NCI-H128 (cell line): ENCODE measurements around the gene C4A.
"Not testable (repeated sequence)": the region's sequence is repeated elsewhere in the genome, so short reads cannot be mapped to it uniquely, and the experiment has no call there.

ENCODE experiments used
- DNase-seq: peaks from one replicate; lab custom pipeline; 2025; ENCODE audit not compliant: unreplicated experiment; lab: John Stamatoyannopoulos, UW

C4A gene

DNA sequence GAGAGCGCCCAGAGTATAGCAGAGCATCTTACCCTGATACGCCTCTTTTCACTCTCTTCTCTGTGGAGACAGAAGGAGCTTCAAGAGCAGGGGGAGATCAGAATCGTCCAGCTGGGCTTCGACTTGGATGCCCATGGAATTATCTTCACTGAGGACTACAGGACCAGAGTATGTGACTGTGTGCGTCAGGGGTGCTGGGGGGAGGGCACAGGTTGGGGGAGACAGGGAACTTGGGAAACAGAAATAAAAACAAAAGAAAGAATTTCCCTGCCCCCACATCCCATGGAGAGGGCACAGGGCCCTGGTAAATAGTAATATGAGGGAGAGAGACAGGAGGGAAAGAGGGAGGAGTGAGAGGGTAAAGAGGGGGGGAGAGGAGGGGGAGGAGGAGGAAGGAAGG lies 3.0 kb upstream of the C4A start:
- no peak for DNase-seq

DNA sequence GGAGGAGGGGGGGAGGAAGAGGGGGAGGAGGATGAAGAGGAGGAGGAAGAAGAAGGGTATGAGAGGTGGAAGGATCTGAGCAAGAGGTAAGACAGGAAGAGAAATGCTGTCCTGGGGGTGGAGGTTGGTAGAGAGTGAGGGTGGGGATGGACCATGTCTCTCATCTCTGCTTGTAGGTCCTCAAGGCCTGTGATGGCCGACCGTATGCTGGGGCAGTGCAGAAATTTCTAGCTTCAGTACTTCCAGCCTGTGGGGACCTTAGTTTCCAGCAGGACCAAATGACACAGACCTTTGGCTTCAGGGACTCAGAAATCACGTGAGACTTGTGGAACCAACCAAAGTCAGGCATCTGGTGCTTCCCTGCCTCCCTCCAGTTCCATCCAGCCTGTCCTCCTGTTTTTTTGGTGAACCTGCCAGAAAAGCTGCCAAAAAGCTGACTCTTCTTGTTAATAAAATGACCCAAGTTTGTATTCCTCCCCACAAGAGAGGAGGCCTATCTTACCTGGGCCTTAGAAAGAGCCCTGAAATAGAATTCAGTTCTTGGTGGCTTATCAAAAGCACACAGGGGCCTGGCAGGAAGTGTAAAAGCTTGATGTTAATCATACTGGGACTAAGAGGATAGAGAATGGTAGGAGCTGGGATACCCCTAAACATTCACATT lies 2.5 kb upstream of the C4A start:
- no peak for DNase-seq

- DNase-seq, result not testable (repeated sequence)
Measured at GRCh38 chr6:31980195-31980876, 1.5 kb upstream of the C4A start.

DNA sequence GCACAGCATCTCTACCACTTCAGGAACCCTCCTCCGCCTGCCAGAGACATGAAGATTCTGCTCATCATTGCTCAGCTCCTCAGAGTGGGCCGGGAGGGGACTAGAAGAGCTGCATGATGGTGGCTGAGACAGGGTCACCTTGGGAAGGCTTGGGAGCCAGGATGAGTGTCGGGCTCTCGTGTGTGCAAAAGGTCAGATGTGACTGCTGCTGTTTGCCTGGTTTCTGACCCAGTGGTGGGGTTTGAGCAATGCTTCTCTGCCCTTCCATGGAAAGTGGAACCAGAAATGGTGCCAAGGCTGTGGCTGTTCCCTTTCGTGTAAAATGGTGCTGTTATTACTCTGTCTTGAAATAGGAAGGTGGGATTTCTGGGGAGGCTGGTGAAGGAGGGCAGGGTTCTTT lies 859 bp upstream of the C4A start:
- not testable (repeated sequence) for DNase-seq

GRCh38 chr6:31989363-31989762 lies 7.5 kb downstream of the C4A start:
- DNase-seq, result not testable (repeated sequence)

- DNase-seq, result not testable (repeated sequence)
Measured at GRCh38 chr6:31994421-31994820, 12.6 kb downstream of the C4A start.

- DNase-seq, result not testable (repeated sequence)
Measured at GRCh38 chr6:31996385-31996784, 14.5 kb downstream of the C4A start.

DNA sequence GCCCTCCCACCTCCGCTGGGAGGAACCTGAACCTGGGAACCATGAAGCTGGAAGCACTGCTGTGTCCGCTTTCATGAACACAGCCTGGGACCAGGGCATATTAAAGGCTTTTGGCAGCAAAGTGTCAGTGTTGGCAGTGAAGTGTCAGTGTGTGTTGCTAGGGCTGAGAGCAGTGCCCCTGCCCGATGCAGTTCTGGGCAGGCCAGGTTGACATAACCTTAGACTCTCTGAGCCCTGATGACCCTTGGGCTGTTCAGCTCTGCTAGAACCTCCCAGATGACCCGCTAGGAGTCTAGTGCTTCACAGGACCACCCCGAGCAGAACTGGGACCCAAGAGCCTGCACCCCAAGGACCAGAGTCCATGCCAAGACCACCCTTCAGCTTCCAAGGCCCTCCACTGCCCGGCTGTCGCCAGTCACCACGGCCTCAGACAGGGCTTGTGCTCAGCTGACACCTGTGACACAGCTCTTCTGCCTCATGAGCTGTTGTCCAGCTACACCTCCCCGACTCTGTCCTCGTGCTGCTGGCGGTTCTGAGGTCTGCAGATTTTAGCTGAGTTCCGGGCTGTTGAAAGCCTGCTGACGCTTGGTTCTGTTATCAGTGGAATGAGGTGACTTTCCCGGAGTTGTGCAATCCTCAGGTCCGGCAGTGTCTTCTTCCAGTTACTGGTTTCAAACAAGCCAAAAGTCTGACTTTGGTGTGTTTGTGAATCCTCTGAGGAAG lies 20.9 kb downstream of the C4A start:
- DNase-seq, result not testable (repeated sequence)

DNA sequence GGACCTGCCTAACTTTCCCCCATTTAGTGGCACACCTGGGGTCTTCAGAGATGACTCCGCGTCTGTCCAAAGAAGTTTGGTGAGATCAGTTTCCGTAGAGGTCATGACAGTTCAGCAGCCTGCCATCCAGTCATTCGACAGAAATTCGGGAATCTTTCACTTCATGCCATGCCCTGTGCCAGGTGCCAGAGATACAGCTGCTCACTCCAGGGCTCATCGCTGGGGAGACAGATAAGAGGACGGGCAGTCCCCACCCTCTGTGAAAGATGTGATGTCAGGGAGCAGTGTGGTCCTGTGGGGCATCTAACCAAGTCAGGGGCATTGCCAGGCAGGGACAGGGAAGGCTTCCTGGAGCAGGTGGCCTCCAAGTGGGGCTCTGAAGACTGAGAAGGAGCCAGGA lies 21.4 kb downstream of the C4A start:
- not testable (repeated sequence) for DNase-seq

GRCh38 chr6:32004393-32004792 lies 22.5 kb downstream of the C4A start:
- DNase-seq, result not testable (repeated sequence)

GRCh38 chr6:32004864-32005537 lies 23.1 kb downstream of the C4A start:
- not testable (repeated sequence) for DNase-seq

DNA sequence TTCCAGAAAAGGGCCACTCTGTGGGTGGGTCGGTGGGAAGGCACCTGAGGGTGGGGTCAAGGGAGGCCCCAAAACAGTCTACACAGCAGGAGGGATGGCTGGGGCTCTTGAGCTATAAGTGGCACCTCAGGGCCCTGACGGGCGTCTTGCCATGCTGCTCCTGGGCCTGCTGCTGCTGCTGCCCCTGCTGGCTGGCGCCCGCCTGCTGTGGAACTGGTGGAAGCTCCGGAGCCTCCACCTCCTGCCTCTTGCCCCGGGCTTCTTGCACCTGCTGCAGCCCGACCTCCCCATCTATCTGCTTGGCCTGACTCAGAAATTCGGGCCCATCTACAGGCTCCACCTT lies 23.7 kb downstream of the C4A start:
- not testable (repeated sequence) for DNase-seq

DNA sequence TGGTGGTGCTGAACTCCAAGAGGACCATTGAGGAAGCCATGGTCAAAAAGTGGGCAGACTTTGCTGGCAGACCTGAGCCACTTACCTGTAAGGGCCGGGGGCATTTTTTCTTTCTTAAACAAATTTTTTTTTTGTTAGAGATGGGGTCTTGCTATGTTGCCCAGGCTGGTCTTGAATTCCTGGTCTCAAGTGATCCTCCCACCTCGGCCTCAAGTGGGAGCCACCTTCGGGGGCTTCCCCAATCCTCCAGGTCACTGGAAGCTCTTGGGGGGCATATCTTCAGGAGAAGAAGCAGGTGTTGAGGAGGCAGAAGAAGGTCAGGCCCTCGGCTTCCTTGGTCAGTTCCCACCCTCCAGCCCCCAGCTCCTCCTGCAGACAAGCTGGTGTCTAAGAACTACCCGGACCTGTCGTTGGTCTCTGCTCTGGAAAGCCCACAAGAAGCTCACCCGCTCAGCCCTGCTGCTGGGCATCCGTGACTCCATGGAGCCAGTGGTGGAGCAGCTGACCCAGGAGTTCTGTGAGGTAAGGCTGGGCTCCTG lies 24.2 kb downstream of the C4A start:
- DNase-seq, result not testable (repeated sequence)

- DNase-seq, result not testable (repeated sequence)
Measured at GRCh38 chr6:32007086-32007485, 25.2 kb downstream of the C4A start.

GRCh38 chr6:32008037-32008436 lies 26.2 kb downstream of the C4A start:
- DNase-seq, result not testable (repeated sequence)

DNA sequence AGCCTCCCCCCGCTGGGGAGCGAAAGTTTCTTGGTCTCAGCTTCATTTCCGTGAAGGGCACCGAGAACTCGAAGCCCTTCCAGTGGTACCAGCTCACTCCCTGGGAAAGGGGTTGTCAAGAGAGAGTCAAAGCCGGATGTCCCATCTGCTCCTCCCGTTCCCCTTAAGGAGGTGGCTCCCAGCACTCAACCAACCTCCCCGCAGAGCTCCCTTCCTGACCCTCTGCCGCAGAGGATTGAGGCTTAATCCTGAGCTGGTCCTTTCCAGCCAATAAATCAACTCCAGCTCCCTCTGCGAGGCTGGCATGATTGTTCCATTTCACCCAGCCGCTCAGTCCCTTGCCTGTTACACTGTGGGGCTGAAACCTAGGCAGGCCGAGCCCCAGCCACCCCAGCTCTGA lies 26.8 kb downstream of the C4A start:
- not testable (repeated sequence) for DNase-seq

DNA sequence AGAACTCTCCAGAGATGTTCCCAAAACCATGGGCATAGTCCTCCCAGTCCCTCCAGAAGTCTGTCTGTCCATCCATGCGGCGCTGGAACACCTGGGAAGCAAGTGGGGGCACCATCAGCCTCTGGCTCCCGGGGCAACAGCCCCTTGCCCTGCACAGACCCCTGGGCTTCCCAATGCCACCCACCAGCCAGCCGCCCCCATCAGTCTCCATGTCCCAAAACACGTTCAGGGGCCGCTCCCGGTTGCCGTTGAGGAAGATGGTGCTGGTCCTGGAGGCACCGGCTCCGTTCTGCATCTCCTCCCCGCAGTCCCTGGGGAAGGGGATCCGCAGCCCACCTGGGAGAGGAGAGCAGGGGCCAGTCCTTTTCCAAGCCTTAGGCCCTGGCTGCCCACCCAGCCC lies 27.7 kb downstream of the C4A start:
- not testable (repeated sequence) for DNase-seq

GRCh38 chr6:32010856-32011530 lies 29.1 kb downstream of the C4A start:
- DNase-seq, result not testable (repeated sequence)

GRCh38 chr6:32012941-32013617 lies 31.2 kb downstream of the C4A start:
- not testable (repeated sequence) for DNase-seq

GRCh38 chr6:32013738-32014137 lies 31.9 kb downstream of the C4A start:
- not testable (repeated sequence) for DNase-seq
